HepG2 (cell line): ENCODE measurements around the gene SPON1. TPM values are rescaled to one million over a fixed set of nuclear protein-coding genes. Genes with fewer than 3 reads are reported as not detected.

Source experiments
- ATAC-seq: fragments of 200-7000 bp; cut with Tn5 transposase; 3 replicates; pipeline ENCODE4 v1.9.1; 2020; ENCODE audit warnings: mild to moderate bottlenecking, moderate library complexity
- BruUV-seq: library from RNA; stranded (reverse); fragments of 400-500 nt; replicated peaks from 2 replicates; lab custom pipeline; 2021; lab: Mats Ljungman, UMichigan
- CTCF ChIA-PET: fragments of 300-600 bp; formaldehyde crosslinking; extraction: SDS; loops from one replicate; lab custom pipeline; 2021; ENCODE audit warnings: low total read pairs, inconsistent platforms, low intra/inter-chr PET ratio; lab: Yijun Ruan, JAX
- POLR2A ChIA-PET: fragments of 350-600 bp; sonication (Branson Sonifier 250); formaldehyde crosslinking; loops from one replicate; lab custom pipeline; 2020; ENCODE audit warnings: antibody characterized with exemption, inconsistent platforms; lab: Yijun Ruan, JAX
- DNase-seq: peaks from one replicate; pipeline ENCODE4 v3.0.0-alpha.2; 2015; ENCODE audit warnings: low spot score
- FAIRE-seq: peaks from 3 replicates; lab custom pipeline; 2011; peaks lifted over from hg19 to GRCh38; lab: Jason Lieb, UNC
- H2AFZ ChIP-seq: one replicate; pipeline ENCODE4 v1.6.1; 2011; ENCODE audit warnings: low read length, inconsistent platforms
- H3K27ac ChIP-seq: fragments of 300-600 bp; 3 replicates; pipeline ENCODE4 v1.8.0; 2011; ENCODE audit warnings: mixed run types, mild to moderate bottlenecking, mixed read lengths, low read length, inconsistent platforms; ENCODE audit not compliant: insufficient read depth; ENCODE audit errors: extremely low read length
- H3K27me3 ChIP-seq, 2 experiments: fragments of 200-600 bp in 1 of 2; 2 replicates in 1 of 2; 3 replicates in 1 of 2; pipeline versions ENCODE4 v1.6.0 to v1.8.0; 2011; ENCODE audit warnings: low read length in 2 of 2, mild to moderate bottlenecking in 2 of 2, moderate library complexity in 2 of 2, inconsistent platforms in 1 of 2; ENCODE audit not compliant: insufficient read depth in 2 of 2, control insufficient read depth in 1 of 2
- H3K36me3 ChIP-seq, 2 experiments: fragments of 200-600 bp in 1 of 2; replicated peaks in 1 of 2; 2 replicates in 1 of 2; 3 replicates in 1 of 2; pipeline versions ENCODE4 v1.5.1 to v1.8.0; 2011; ENCODE audit warnings: low read length in 2 of 2, inconsistent platforms in 1 of 2; ENCODE audit not compliant: insufficient read depth in 2 of 2, control insufficient read depth in 1 of 2
- H3K4me1 ChIP-seq: 2 replicates; pipeline ENCODE4 v1.5.1; 2012; ENCODE audit warnings: low read length, inconsistent platforms; ENCODE audit not compliant: insufficient read depth
- H3K4me2 ChIP-seq: 2 replicates; pipeline ENCODE4 v1.6.0; 2011; ENCODE audit warnings: low read depth, low read length, inconsistent platforms
- H3K4me3 ChIP-seq, 3 experiments: fragments of 200-600 bp in 1 of 3; sonication (generic), shearing (Covaris generic) in 1 of 3; replicated peaks in 1 of 3; 2 replicates each; pipeline ENCODE4 v1.5.1; 2011 to 2016; ENCODE audit warnings: low read length in 3 of 3, inconsistent platforms in 2 of 3, low read depth in 2 of 3, mild to moderate bottlenecking in 2 of 3, control low read depth in 1 of 3, mixed read lengths in 1 of 3; ENCODE audit not compliant: insufficient read depth in 1 of 3
- H3K79me2 ChIP-seq: one replicate; pipeline ENCODE4 v1.6.1; 2011; ENCODE audit warnings: low read length, inconsistent platforms; ENCODE audit not compliant: insufficient read depth
- H3K9ac ChIP-seq: 2 replicates; pipeline ENCODE4 v1.6.0; 2011; ENCODE audit warnings: mild to moderate bottlenecking, low read depth, low read length, inconsistent platforms; ENCODE audit not compliant: insufficient read depth
- H3K9me3 ChIP-seq: 2 replicates; pipeline ENCODE4 v1.5.1; 2012; ENCODE audit warnings: mild to moderate bottlenecking, low read length
- H4K20me1 ChIP-seq: 2 replicates; pipeline ENCODE4 v1.6.0; 2011; ENCODE audit warnings: inconsistent platforms, mild to moderate bottlenecking, low read length, moderate library complexity; ENCODE audit not compliant: insufficient read depth
- AHR ChIP-seq: IDR thresholded peaks from 2 replicates; pipeline ENCODE4 v1.6.1; 2018; ENCODE audit warnings: missing genetic modification reagents, missing compliant biosample characterization
- BHLHE40 ChIP-seq: IDR thresholded peaks from 2 replicates; pipeline ENCODE4 v1.6.1; 2011; ENCODE audit warnings: low read length, improper control_type of control experiment
- EZH2 ChIP-seq: conservative IDR thresholded peaks from 2 replicates; pipeline ENCODE4 v1.6.1; 2012; ENCODE audit warnings: mild to moderate bottlenecking, low read depth, low read length, moderate library complexity
- GZF1 ChIP-seq: sonication (generic); formaldehyde crosslinking; IDR thresholded peaks from 2 replicates; pipeline ENCODE4 v1.5.1; 2020; ENCODE audit warnings: mild to moderate bottlenecking, missing genetic modification reagents
- PRDM15 ChIP-seq: sonication (generic); formaldehyde crosslinking; IDR thresholded peaks from 2 replicates; pipeline ENCODE4 v1.4.0; 2020; ENCODE audit warnings: missing genetic modification reagents
- PRPF4 ChIP-seq: fragments of 200-400 bp; formaldehyde crosslinking; IDR thresholded peaks from 2 replicates; pipeline ENCODE4 v1.6.1; 2016; ENCODE audit warnings: low read length, low read depth; ENCODE audit not compliant: poor library complexity, severe bottlenecking
- RAD21 ChIP-seq: fragments of 450-650 bp; formaldehyde crosslinking; IDR thresholded peaks from 2 replicates; pipeline ENCODE4 v1.5.0; 2020; ENCODE audit warnings: mild to moderate bottlenecking
- SMAD1 ChIP-seq: sonication (generic); formaldehyde crosslinking; IDR thresholded peaks from 2 replicates; pipeline ENCODE4 v1.4.0; 2020; ENCODE audit warnings: missing genetic modification reagents, low read depth, mild to moderate bottlenecking, borderline replicate concordance
- XBP1 ChIP-seq: sonication (generic); formaldehyde crosslinking; IDR thresholded peaks from 2 replicates; pipeline ENCODE4 v1.5.0; 2020; ENCODE audit warnings: missing genetic modification reagents
- ZBTB14 ChIP-seq: sonication (generic); formaldehyde crosslinking; IDR thresholded peaks from 2 replicates; pipeline ENCODE4 v1.4.0; 2020; ENCODE audit warnings: missing genetic modification reagents
- ZNF10 ChIP-seq: sonication (generic); formaldehyde crosslinking; IDR thresholded peaks from 2 replicates; pipeline ENCODE4 v1.4.0; 2020; ENCODE audit warnings: mild to moderate bottlenecking, low read depth, missing genetic modification reagents, borderline replicate concordance
- ZNF747 ChIP-seq: sonication (generic); formaldehyde crosslinking; IDR thresholded peaks from 2 replicates; pipeline ENCODE4 v1.8.1; 2023; ENCODE audit warnings: missing genetic modification reagents, mild to moderate bottlenecking, borderline replicate concordance
- WGBS: methylation state at CpG from one replicate; pipeline ENCODE4 v1.1.6; 2017; ENCODE audit warnings: low lambda C conversion rate; 5-methylcytosine and 5-hydroxymethylcytosine counted together
- in situ Hi-C: cut with HindIII; loops from 2 replicates; pipeline ENCODE4 v1.10.0; 2017; ENCODE audit warnings: low pct_unique_long_range_greater_than_20kb; ENCODE audit not compliant: extremely low pct_ligation_motif_present
- intact Hi-C: fragments of 100-400 bp; cut with micrococcal nuclease; formaldehyde crosslinking; loops from one replicate; pipeline ENCODE4 v1.10.0; 2022; ENCODE audit not compliant: unreplicated experiment
- polyA plus RNA-seq, 8 experiments: library from polyadenylated mRNA; depleted of rRNA in 3 of 8; stranded (reverse) in 7 of 8; unstranded in 1 of 8; fragments of >200 nt; fragmentation: Illumina TruSeq in 4 of 8; extraction: Trizol in 4 of 8; gene quantifications; 2 replicates each; pipeline versions ENCODE4 v1.2.1 to v1.2.3, GENCODE V29; 2011 to 2016; ENCODE audit warnings: low read depth in 4 of 8, missing spikeins in 1 of 8, mixed read lengths in 1 of 8; ENCODE audit not compliant: insufficient read depth in 1 of 8
- total RNA-seq, 5 experiments: library from RNA; depleted of rRNA; stranded (reverse); fragments of >200 nt; fragmentation: Illumina TruSeq; extraction: Trizol; gene quantifications; 2 replicates each; pipeline ENCODE4 v1.2.3, GENCODE V29; 2016; ENCODE audit warnings: low read depth in 1 of 5
- TF ChIP-seq, protein P1 (sequence below): sonication (generic); formaldehyde crosslinking; IDR thresholded peaks from 2 replicates; pipeline ENCODE4 v1.4.0; 2020; ENCODE audit warnings: missing genetic modification reagents, borderline replicate concordance

The SPON1 gene
- total and polyA plus RNA-seq, 2 of the 13 experiments (the other 11 are each of a cell fraction or from before 2014, with no cell fraction given) = not detected

GRCh38 chr11:14075118-14076078, 112.9 kb downstream of the SPON1 start (continued):
- TF ChIP-seq PRDM15 (CRISPR knock-in tag) (no peak), ZBTB14 (no peak), AHR (CRISPR knock-in tag) (no peak), ZNF10 (CRISPR knock-in tag) (no peak), ZNF747 (CRISPR knock-in tag) (no peak)

DNA sequence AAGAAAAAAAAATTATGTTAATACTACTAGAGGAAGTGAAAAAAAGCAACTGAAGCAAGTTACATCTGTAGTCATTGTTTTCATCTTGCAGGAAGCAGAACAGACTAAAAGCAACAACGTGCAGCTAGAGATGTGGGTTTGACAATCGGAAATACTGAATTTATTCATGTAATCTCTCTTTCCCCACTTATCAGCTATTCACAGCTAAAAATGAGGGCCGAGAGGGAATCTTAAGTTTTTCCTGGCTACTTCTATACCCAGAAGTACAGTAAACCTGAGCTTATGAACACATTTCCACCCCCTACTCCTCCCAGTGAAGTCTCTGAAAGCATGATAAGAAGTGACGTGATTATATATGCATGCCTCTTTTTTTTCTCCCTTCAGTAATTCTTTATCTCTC, 116.5 kb downstream of the SPON1 start:
- Histone ChIP-seq H3K4me2 (no peak overlapping the region), H3K4me3 (no peak overlapping the region), H4K20me1 (no peaks in the 10 kb centered on the region), H3K79me2 (no peaks in the 10 kb centered on the region), H2AFZ (no peak overlapping the region), H3K9me3 (no peaks in the 10 kb centered on the region), H3K4me1 (no peaks in the 10 kb centered on the region), H3K9ac (no peak overlapping the region), H3K36me3 (no peaks in the 10 kb centered on the region), H3K27me3 (no peaks in the 10 kb centered on the region), H3K27ac (no peak overlapping the region)
- POLR2A ChIA-PET = no interaction called here
- CTCF ChIA-PET = no interaction called here
- DNase-seq (no peak), FAIRE-seq (no peak), ATAC-seq (no peak)
- intact Hi-C loops (no loop called here), in situ Hi-C loops (no loop called here)
- no TSS peak for BruUV-seq
- WGBS = 4% methylated on average over 4 of the region's 4 CpGs
- TF ChIP-seq GZF1 (CRISPR knock-in tag) = no peak
- TF ChIP-seq XBP1 (CRISPR knock-in tag) = no peak
- TF ChIP-seq RAD21 (CRISPR knock-in tag) = no peak
- TF ChIP-seq, protein P1, sequence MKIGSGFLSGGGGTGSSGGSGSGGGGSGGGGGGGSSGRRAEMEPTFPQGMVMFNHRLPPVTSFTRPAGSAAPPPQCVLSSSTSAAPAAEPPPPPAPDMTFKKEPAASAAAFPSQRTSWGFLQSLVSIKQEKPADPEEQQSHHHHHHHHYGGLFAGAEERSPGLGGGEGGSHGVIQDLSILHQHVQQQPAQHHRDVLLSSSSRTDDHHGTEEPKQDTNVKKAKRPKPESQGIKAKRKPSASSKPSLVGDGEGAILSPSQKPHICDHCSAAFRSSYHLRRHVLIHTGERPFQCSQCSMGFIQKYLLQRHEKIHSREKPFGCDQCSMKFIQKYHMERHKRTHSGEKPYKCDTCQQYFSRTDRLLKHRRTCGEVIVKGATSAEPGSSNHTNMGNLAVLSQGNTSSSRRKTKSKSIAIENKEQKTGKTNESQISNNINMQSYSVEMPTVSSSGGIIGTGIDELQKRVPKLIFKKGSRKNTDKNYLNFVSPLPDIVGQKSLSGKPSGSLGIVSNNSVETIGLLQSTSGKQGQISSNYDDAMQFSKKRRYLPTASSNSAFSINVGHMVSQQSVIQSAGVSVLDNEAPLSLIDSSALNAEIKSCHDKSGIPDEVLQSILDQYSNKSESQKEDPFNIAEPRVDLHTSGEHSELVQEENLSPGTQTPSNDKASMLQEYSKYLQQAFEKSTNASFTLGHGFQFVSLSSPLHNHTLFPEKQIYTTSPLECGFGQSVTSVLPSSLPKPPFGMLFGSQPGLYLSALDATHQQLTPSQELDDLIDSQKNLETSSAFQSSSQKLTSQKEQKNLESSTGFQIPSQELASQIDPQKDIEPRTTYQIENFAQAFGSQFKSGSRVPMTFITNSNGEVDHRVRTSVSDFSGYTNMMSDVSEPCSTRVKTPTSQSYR (CRISPR knock-in tag) = no peak
- no peak for TF ChIP-seq SMAD1 (CRISPR knock-in tag)
- TF ChIP-seq EZH2 = no peak
- no peak for TF ChIP-seq PRPF4
- TF ChIP-seq BHLHE40 = no peak
